ENCODE measurements around the gene IAH1. TPM values are rescaled to one million over a fixed set of nuclear protein-coding genes. Genes with fewer than 3 reads are reported as not detected.

The IAH1 gene
- total RNA-seq, 1 donor from 2014 or later = 40.0 TPM

GRCh38 chr2:9519250-9519649 is 44.9 kb downstream of the IAH1 start:
- no peaks in the 10 kb centered on the region for H3K4me1 ChIP-seq
- no peaks in the 10 kb centered on the region for H3K27me3 ChIP-seq
- H3K27ac ChIP-seq = no peak overlapping the region
- no peak overlapping the region for H3K4me3 ChIP-seq
- H3K9me3 ChIP-seq = no peaks in the 10 kb centered on the region
- no peak for DNase-seq (ENCODE audit: extremely low spot score in 2 of 2)
- peaks cover 0 to 45% of the 10 kb centered on the region in 2 donors for H3K36me3 ChIP-seq
- TF ChIP-seq POLR2AphosphoS5 (IDR thresholded peaks at IDR 0.05; ENCODE audit: insufficient read depth in 1 of 2, low read depth in 1 of 2) = no peak
- no peak for TF ChIP-seq CTCF (IDR thresholded peaks at IDR 0.05)
- TF ChIP-seq POLR2A (IDR thresholded peaks at IDR 0.05) = no peak
- intact Hi-C loops (cut with DNase I) = no loop called here

- no peak overlapping the region for H3K27ac ChIP-seq
- H3K4me1 ChIP-seq = no peaks in the 10 kb centered on the region
- DNase-seq (ENCODE audit: extremely low spot score in 2 of 2) = no peak
- no peak overlapping the region for H3K4me3 ChIP-seq
- no peaks in the 10 kb centered on the region for H3K27me3 ChIP-seq
- H3K9me3 ChIP-seq = no peaks in the 10 kb centered on the region
- H3K36me3 ChIP-seq = peaks cover 0 to 46% of the 10 kb centered on the region in 2 donors
- TF ChIP-seq POLR2AphosphoS5 (IDR thresholded peaks at IDR 0.05; ENCODE audit: insufficient read depth in 1 of 2, low read depth in 1 of 2) = no peak
- no peak for TF ChIP-seq POLR2A (IDR thresholded peaks at IDR 0.05)
- TF ChIP-seq CTCF (IDR thresholded peaks at IDR 0.05) = no peak
- intact Hi-C loops (cut with DNase I) = no loop called here
These were observed 49.9 kb downstream of the IAH1 start for GRCh38 chr2:9524291-9524690.

GRCh38 chr2:9525266-9525665 is 50.9 kb downstream of the IAH1 start:
- intact Hi-C loops (cut with DNase I) = no loop called here

DNA sequence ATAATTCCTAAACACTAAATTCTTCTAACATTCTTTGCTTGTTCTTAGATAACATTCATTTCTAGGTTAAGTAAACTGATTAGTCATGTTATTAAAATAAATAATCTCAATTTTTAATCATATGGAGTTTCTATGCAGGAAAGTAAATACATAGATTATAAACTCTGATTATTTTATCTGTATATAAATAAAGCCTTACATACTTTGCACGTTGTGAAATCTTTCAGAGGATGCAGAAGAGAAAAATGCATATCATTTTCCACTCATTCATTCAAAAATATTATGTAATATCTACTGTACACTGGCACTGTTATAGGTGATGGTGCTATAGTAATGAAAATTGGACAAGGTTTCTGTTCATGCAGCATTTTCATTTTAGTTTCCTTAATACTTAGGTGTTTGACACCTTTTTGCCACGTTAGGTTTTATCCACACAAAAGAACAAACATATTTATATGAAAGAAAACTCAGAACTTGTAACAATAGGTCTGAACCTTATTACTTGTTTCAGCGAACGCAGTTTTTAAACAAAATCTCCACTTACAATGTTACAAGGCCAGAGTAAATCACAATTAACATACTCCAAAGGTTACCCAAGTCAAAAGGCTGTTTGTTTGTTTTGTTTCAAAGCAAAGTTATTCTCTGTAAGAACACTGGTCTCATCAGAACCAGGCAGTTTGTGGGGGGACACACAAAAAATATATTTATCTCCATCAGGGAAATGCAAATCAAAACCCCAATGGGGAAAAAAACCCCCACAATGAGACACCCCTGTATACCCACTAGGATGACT is 53.8 kb downstream of the IAH1 start:
- Histone ChIP-seq H3K9me3 (no peaks in the 10 kb centered on the region), H3K27me3 (no peaks in the 10 kb centered on the region), H3K4me1 (no peaks in the 10 kb centered on the region), H3K36me3 (peaks cover 0 to 23% of the 10 kb centered on the region in 2 donors), H3K27ac (no peak overlapping the region), H3K4me3 (no peak overlapping the region)
- no peak for DNase-seq (ENCODE audit: extremely low spot score in 2 of 2)
- TF ChIP-seq CTCF (IDR thresholded peaks at IDR 0.05) = no peak
- TF ChIP-seq POLR2AphosphoS5 (IDR thresholded peaks at IDR 0.05; ENCODE audit: insufficient read depth in 1 of 2, low read depth in 1 of 2) = no peak
- TF ChIP-seq POLR2A (IDR thresholded peaks at IDR 0.05) = no peak
- intact Hi-C loops (cut with DNase I) = no loop called here

More at GRCh38 chr2:9525266-9525665, 50.9 kb downstream of the IAH1 start:
- Histone ChIP-seq H3K4me3 (no peak overlapping the region), H3K27me3 (no peaks in the 10 kb centered on the region), H3K4me1 (no peaks in the 10 kb centered on the region), H3K36me3 (peaks cover 0 to 37% of the 10 kb centered on the region in 2 donors), H3K27ac (no peak overlapping the region), H3K9me3 (no peaks in the 10 kb centered on the region)
- TF ChIP-seq CTCF (IDR thresholded peaks at IDR 0.05) (no peak), POLR2AphosphoS5 (IDR thresholded peaks at IDR 0.05; ENCODE audit: insufficient read depth in 1 of 2, low read depth in 1 of 2) (no peak), POLR2A (IDR thresholded peaks at IDR 0.05) (no peak)
- no peak for DNase-seq (ENCODE audit: extremely low spot score in 2 of 2)

DNA sequence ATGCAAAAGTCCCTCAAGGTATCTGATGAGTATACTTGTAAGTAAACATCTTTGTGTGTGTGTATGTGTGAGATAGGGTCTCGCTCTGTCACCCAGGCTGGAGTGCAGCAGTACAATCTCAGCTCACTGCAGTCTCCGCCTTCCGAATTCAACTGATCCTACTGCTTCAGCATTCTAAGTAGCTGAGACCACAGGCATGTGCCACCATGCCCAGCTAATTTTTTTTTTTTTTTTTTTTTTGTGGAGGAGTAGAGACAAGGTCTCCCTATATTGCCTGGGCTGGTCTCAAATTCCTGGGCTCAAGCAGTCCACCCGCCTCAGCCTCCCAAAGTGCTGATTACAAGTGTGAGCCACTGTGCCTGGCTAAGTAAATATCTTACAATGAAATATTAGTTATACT is 58.1 kb downstream of the IAH1 start:
- TF ChIP-seq CTCF (IDR thresholded peaks at IDR 0.05) (no peak), POLR2A (IDR thresholded peaks at IDR 0.05) (no peak), POLR2AphosphoS5 (IDR thresholded peaks at IDR 0.05; ENCODE audit: insufficient read depth in 1 of 2, low read depth in 1 of 2) (no peak)
- intact Hi-C loops (cut with DNase I) = no loop called here
- Histone ChIP-seq H3K9me3 (no peaks in the 10 kb centered on the region), H3K27ac (no peak overlapping the region), H3K36me3 (peaks cover 0 to 14% of the 10 kb centered on the region in 2 donors), H3K4me1 (no peaks in the 10 kb centered on the region), H3K4me3 (no peak overlapping the region), H3K27me3 (no peaks in the 10 kb centered on the region)
- no peak for DNase-seq (ENCODE audit: extremely low spot score in 2 of 2)

Data from vagina (tissue), 2 donors.